SK-N-SH treated with all-trans-retinoic acid at 6 μM for 48 hours (cell line): ENCODE measurements around the gene GRK3.
A peak's percentile ranks its signal among the peaks of the same experiment; 100 is the strongest.
"Not testable (repeated sequence)": the region's sequence is repeated elsewhere in the genome, so short reads cannot be mapped to it uniquely, and the experiment has no call there.

Experiments
- ATAC-seq: fragments of 200-7000 bp; cut with Tn5 transposase; 3 replicates; pipeline ENCODE4 v1.9.1; 2020; ENCODE audit warnings: mild to moderate bottlenecking, moderate library complexity
- ARNTL ChIP-seq: fragments of 450-650 bp; formaldehyde crosslinking; IDR thresholded peaks from 2 replicates; pipeline ENCODE4 v1.5.0; 2020; ENCODE audit warnings: low read depth, mild to moderate bottlenecking, moderate library complexity, borderline replicate concordance
- BACH2 ChIP-seq: fragments of 250-450 bp; sonication (Bioruptor Pico); IDR thresholded peaks from 2 replicates; pipeline ENCODE4 v1.9.0; 2021; ENCODE audit warnings: mild to moderate bottlenecking, borderline replicate concordance
- CSDC2 ChIP-seq: fragments of 250-450 bp; sonication (Bioruptor Pico); IDR thresholded peaks from 2 replicates; pipeline ENCODE4 v1.5.0; 2020; ENCODE audit warnings: mild to moderate bottlenecking, moderate library complexity
- CSRNP3 ChIP-seq: fragments of 250-450 bp; sonication (Bioruptor Pico); IDR thresholded peaks from 2 replicates; pipeline ENCODE4 v1.5.1; 2021; ENCODE audit warnings: mild to moderate bottlenecking, moderate library complexity
- GLIS3 ChIP-seq: fragments of 250-450 bp; sonication (Bioruptor Pico); IDR thresholded peaks from 2 replicates; pipeline ENCODE4 v1.5.0; 2020; ENCODE audit warnings: mild to moderate bottlenecking, moderate library complexity
- ISL1 ChIP-seq: fragments of 250-450 bp; sonication (Bioruptor Pico); IDR thresholded peaks from 2 replicates; pipeline ENCODE4 v2.1.2; 2022; ENCODE audit warnings: mild to moderate bottlenecking, moderate library complexity
- OSR1 ChIP-seq: fragments of 250-450 bp; sonication (Bioruptor Pico); IDR thresholded peaks from 2 replicates; pipeline ENCODE4 v1.8.0; 2022; ENCODE audit warnings: moderate library complexity, mild to moderate bottlenecking, inconsistent platforms
- POU6F1 ChIP-seq: fragments of 250-450 bp; sonication (Bioruptor Pico); IDR thresholded peaks from 2 replicates; pipeline ENCODE4 v1.8.0; 2021; ENCODE audit warnings: low read depth, mild to moderate bottlenecking, moderate library complexity, borderline replicate concordance
- PPARA ChIP-seq: fragments of 250-450 bp; sonication (Bioruptor Pico); IDR thresholded peaks from 2 replicates; pipeline ENCODE4 v1.5.0; 2020; ENCODE audit warnings: mild to moderate bottlenecking, borderline replicate concordance
- RARB ChIP-seq: fragments of 250-450 bp; sonication (Bioruptor Pico); IDR thresholded peaks from 2 replicates; pipeline ENCODE4 v1.8.0; 2021; ENCODE audit warnings: mild to moderate bottlenecking, moderate library complexity
- SNAI2 ChIP-seq: fragments of 250-450 bp; sonication (Bioruptor Pico); IDR thresholded peaks from 2 replicates; pipeline ENCODE4 v1.5.0; 2020; ENCODE audit warnings: mild to moderate bottlenecking, moderate library complexity
- TCF4 ChIP-seq: fragments of 250-450 bp; sonication (Bioruptor Pico); IDR thresholded peaks from 2 replicates; pipeline ENCODE4 v1.8.0; 2021; ENCODE audit warnings: mild to moderate bottlenecking, moderate library complexity, borderline replicate concordance
- TOX ChIP-seq: fragments of 250-450 bp; sonication (Bioruptor Pico); IDR thresholded peaks from 2 replicates; pipeline ENCODE4 v1.8.0; 2021; ENCODE audit warnings: mild to moderate bottlenecking, moderate library complexity, borderline replicate concordance
- TSHZ2 ChIP-seq: fragments of 250-450 bp; sonication (Bioruptor Pico); IDR thresholded peaks from 2 replicates; pipeline ENCODE4 v1.5.0; 2020; ENCODE audit warnings: mild to moderate bottlenecking, moderate library complexity
- ZC3H10 ChIP-seq: fragments of 250-450 bp; sonication (Bioruptor Pico); IDR thresholded peaks from 2 replicates; pipeline ENCODE4 v1.5.1; 2021; ENCODE audit warnings: mild to moderate bottlenecking, moderate library complexity
- ZFP3 ChIP-seq: fragments of 250-450 bp; sonication (Bioruptor Pico); IDR thresholded peaks from 2 replicates; pipeline ENCODE4 v1.5.0; 2020; ENCODE audit warnings: mild to moderate bottlenecking, moderate library complexity
- ZFP30 ChIP-seq: fragments of 450-650 bp; formaldehyde crosslinking; IDR thresholded peaks from 2 replicates; pipeline ENCODE4 v1.5.0; 2022; ENCODE audit warnings: mild to moderate bottlenecking, moderate library complexity
- ZNF565 ChIP-seq: fragments of 450-650 bp; formaldehyde crosslinking; conservative IDR thresholded peaks from 2 replicates; pipeline ENCODE4 v1.5.0; 2020; ENCODE audit warnings: low read depth, mild to moderate bottlenecking, moderate library complexity
- ZNF70 ChIP-seq: fragments of 450-650 bp; formaldehyde crosslinking; IDR thresholded peaks from 2 replicates; pipeline ENCODE4 v1.5.0; 2020; ENCODE audit warnings: mild to moderate bottlenecking, moderate library complexity
- ZNF8 ChIP-seq: fragments of 450-650 bp; formaldehyde crosslinking; IDR thresholded peaks from 2 replicates; pipeline ENCODE4 v1.5.0; 2020; ENCODE audit warnings: mild to moderate bottlenecking, moderate library complexity
- TF ChIP-seq, protein P1 (sequence below): fragments of 250-450 bp; sonication (Bioruptor Pico); IDR thresholded peaks from 2 replicates; pipeline ENCODE4 v1.5.1; 2020; ENCODE audit warnings: low read depth, mild to moderate bottlenecking, moderate library complexity

Gene GRK3

GRCh38 chr22:25625747-25626623 lies 61.5 kb downstream of the GRK3 start:
- not testable (repeated sequence) for ATAC-seq

DNA sequence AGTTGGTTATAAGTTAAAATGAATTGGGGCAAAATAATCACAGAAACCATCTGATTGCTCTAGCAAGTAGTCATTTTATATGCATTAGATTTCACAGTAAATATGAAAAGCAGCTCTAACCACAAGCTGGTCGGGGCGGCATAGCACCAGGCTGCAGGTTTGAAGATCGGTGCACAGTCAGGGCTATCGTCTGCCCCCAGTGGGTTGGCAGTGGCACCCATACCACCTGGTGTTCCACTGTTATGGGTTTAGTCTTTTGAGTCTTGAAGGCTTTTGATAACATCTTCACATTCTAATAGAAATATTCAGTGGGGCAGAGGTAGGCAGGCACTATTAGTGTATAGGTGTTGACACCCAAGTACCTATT lies 62.1 kb downstream of the GRK3 start:
- TF ChIP-seq GLIS3 (CRISPR knock-in tag) (no peak), ZNF565 (CRISPR knock-in tag) (no peak), PPARA (CRISPR knock-in tag) (no peak), ZFP30 (CRISPR knock-in tag) (no peak), ARNTL (CRISPR knock-in tag) (no peak), ZC3H10 (CRISPR knock-in tag) (no peak), TCF4 (CRISPR knock-in tag) (no peak), SNAI2 (no peak), BACH2 (CRISPR knock-in tag) (no peak), OSR1 (no peak), CSDC2 (CRISPR knock-in tag) (no peak)
- TF ChIP-seq, protein P1, sequence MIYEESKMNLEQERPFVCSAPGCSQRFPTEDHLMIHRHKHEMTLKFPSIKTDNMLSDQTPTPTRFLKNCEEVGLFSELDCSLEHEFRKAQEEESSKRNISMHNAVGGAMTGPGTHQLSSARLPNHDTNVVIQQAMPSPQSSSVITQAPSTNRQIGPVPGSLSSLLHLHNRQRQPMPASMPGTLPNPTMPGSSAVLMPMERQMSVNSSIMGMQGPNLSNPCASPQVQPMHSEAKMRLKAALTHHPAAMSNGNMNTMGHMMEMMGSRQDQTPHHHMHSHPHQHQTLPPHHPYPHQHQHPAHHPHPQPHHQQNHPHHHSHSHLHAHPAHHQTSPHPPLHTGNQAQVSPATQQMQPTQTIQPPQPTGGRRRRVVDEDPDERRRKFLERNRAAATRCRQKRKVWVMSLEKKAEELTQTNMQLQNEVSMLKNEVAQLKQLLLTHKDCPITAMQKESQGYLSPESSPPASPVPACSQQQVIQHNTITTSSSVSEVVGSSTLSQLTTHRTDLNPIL (CRISPR knock-in tag) = no peak
- no peak for ATAC-seq

- no peak for TF ChIP-seq POU6F1 (CRISPR knock-in tag)
- TF ChIP-seq TCF4 (CRISPR knock-in tag) = peak; percentile 66
- TF ChIP-seq ARNTL (CRISPR knock-in tag) = no peak
- TF ChIP-seq CSRNP3 (CRISPR knock-in tag) = no peak
- peak; percentile 30; the same call in 1 of the 2 replicates for TF ChIP-seq ZNF70 (CRISPR knock-in tag)
- TF ChIP-seq BACH2 (CRISPR knock-in tag) = no peak
- peak; percentile 74; the same call in 1 of the 2 replicates for TF ChIP-seq ZNF8 (CRISPR knock-in tag)
- no peak for TF ChIP-seq ISL1 (CRISPR knock-in tag)
- no peak for TF ChIP-seq CSDC2 (CRISPR knock-in tag)
- no peak for TF ChIP-seq TOX
- peak; percentile 85 for TF ChIP-seq TSHZ2 (CRISPR knock-in tag)
- TF ChIP-seq ZFP30 (CRISPR knock-in tag) = no peak
- no peak for TF ChIP-seq PPARA (CRISPR knock-in tag)
- no peak for TF ChIP-seq OSR1
- no peak for TF ChIP-seq ZFP3 (CRISPR knock-in tag)
- no peak for TF ChIP-seq RARB (CRISPR knock-in tag)
- no peak for TF ChIP-seq SNAI2
- no peak; the same call in 2 of the 3 replicates for ATAC-seq
Measured at GRCh38 chr22:25627271-25627852, 62.9 kb downstream of the GRK3 start.
